Measurements from ENCODE around the gene GOT1. TPM values are rescaled to one million over a fixed set of nuclear protein-coding genes. Genes with fewer than 3 reads are reported as not detected.
A peak's percentile ranks its signal among the peaks of the same experiment; 100 is the strongest.

The GOT1 gene
- total RNA-seq, 1 donor from 2014 or later: 507 TPM

- no peak for DNase-seq (ENCODE audit: missing footprints)
- intact Hi-C loops (cut with DNase I): loop anchor here (5.0 kb wide), 1 partner anchor 125 kb away; no protein-coding TSS in a partner anchor
- peak; percentile 48 for ATAC-seq
Measured at GRCh38 chr10:99372546-99373271, 57.7 kb downstream of the GOT1 start.

- intact Hi-C loops (cut with DNase I): loop anchor here (5.0 kb wide), 1 partner anchor 124 kb away; no protein-coding TSS in a partner anchor
- DNase-seq (ENCODE audit: missing footprints) (no peak), ATAC-seq (no peak)
Measured at GRCh38 chr10:99370993-99371392, 59.4 kb downstream of the GOT1 start.

- DNase-seq (ENCODE audit: missing footprints): no peak
- intact Hi-C loops (cut with DNase I): no loop called here
- no peak for ATAC-seq
Measured at GRCh38 chr10:99369551-99369950, 60.9 kb downstream of the GOT1 start.

- intact Hi-C loops (cut with DNase I): no loop called here
- ATAC-seq: no peak
- DNase-seq (ENCODE audit: missing footprints): no peak
Measured at GRCh38 chr10:99369126-99369525, 61.3 kb downstream of the GOT1 start.

GRCh38 chr10:99368646-99369045 is 61.8 kb downstream of the GOT1 start:
- DNase-seq (ENCODE audit: missing footprints) (no peak), ATAC-seq (no peak)
- intact Hi-C loops (cut with DNase I): no loop called here

- no peak for ATAC-seq
- intact Hi-C loops (cut with DNase I): no loop called here
- DNase-seq (ENCODE audit: missing footprints): no peak
Measured at GRCh38 chr10:99366666-99367065, 63.8 kb downstream of the GOT1 start.

GRCh38 chr10:99365736-99366135 is 64.7 kb downstream of the GOT1 start:
- intact Hi-C loops (cut with DNase I): no loop called here
- DNase-seq (ENCODE audit: missing footprints) (no peak), ATAC-seq (no peak)

GRCh38 chr10:99365311-99365710 is 65.1 kb downstream of the GOT1 start:
- intact Hi-C loops (cut with DNase I): no loop called here
- ATAC-seq (no peak), DNase-seq (ENCODE audit: missing footprints) (no peak)

GRCh38 chr10:99364125-99364524 is 66.3 kb downstream of the GOT1 start:
- intact Hi-C loops (cut with DNase I): no loop called here
- DNase-seq (ENCODE audit: missing footprints) (no peak), ATAC-seq (no peak)

GRCh38 chr10:99360934-99361333 is 69.5 kb downstream of the GOT1 start:
- intact Hi-C loops (cut with DNase I): no loop called here
- DNase-seq (ENCODE audit: missing footprints) (no peak), ATAC-seq (no peak)

GRCh38 chr10:99358101-99358500 is 72.3 kb downstream of the GOT1 start:
- ATAC-seq (no peak), DNase-seq (ENCODE audit: missing footprints) (no peak)
- intact Hi-C loops (cut with DNase I): no loop called here

- DNase-seq (ENCODE audit: missing footprints) (no peak), ATAC-seq (no peak)
- intact Hi-C loops (cut with DNase I): no loop called here
Measured at GRCh38 chr10:99357691-99358090, 72.7 kb downstream of the GOT1 start.

- intact Hi-C loops (cut with DNase I): no loop called here
- DNase-seq (ENCODE audit: missing footprints): no peak
- no peak for ATAC-seq
Measured at GRCh38 chr10:99353182-99353581, 77.2 kb downstream of the GOT1 start.

- ATAC-seq (no peak), DNase-seq (ENCODE audit: missing footprints) (no peak)
- intact Hi-C loops (cut with DNase I): no loop called here
Measured at GRCh38 chr10:99347672-99348071, 82.8 kb downstream of the GOT1 start.

Other genes starting within 250 kb of the GOT1 start
- 0.14 TPM for gene HPSE2, start 194.8 kb downstream of the GOT1 start, total RNA-seq
- gene CNNM1, start 101.3 kb downstream of the GOT1 start, total RNA-seq: 0.16 TPM
- not detected for gene NKX2-3, start 102.3 kb upstream of the GOT1 start, total RNA-seq
- 38.2 TPM for gene SLC25A28, start 189.8 kb upstream of the GOT1 start, total RNA-seq
- 1.4 TPM for gene ENTPD7, start 228.9 kb upstream of the GOT1 start, total RNA-seq

Measured in Right ventricle myocardium inferior (tissue), 1 donor.